Urothelium cell line (cell line): ENCODE results near the gene CXCR6.
A peak's percentile ranks its signal among the peaks of the same experiment; 100 is the strongest.

Source experiments
- DNase-seq: peaks from one replicate; pipeline ENCODE4 v3.0.0; 2011; ENCODE audit warnings: low spot score, mixed read lengths
- FAIRE-seq: peaks from 2 replicates; lab custom pipeline; 2011; peaks lifted over from hg19 to GRCh38; lab: Jason Lieb, UNC

CXCR6 gene

DNA sequence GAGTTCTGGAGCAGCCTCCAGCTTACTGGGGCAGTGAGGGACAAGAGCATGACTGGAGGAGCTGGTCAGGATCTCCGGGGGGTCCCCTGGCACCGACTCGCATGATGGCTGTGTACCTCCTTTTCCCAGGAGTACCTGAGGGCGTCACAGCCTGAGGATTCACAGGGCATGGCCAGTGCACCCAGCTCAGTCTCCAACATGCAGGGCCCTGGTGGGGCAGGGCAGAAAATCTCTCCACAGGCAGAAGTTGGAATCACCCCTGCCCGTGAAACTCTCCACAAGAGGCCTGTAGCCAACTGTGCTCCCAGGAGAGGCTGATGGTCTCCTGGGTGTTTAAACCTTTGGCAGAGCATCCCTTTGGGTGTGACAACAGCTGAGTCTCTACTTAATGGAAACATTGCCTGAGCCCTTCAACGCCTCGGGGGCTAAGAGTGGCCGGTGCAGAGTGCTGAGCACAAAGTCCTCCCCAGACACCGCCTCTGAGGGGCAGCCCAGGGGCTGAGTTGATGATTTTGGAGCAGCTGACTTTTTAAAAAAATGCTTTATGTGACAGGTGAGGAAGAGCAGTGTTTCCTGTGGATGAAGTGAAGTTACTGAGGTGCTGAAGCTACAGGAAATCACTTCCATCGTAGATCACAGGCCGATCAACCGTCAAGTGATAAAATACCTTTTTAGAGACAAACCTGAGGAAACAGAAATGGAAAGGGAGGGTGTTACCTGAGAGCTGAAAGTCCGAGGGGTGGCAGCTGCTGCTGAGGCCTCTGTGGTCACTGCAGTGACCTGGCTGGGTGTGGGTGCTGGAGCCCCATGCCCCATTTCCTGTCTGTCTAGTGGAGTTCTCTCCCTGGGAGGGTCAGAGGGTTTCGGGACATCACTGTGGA, 21.9 kb upstream of the CXCR6 start:
- FAIRE-seq (no peak), DNase-seq (no peak)

- no peak for DNase-seq
- no peak for FAIRE-seq
Observed at GRCh38 chr3:45922039-45922326, 21.3 kb upstream of the CXCR6 start.

DNA sequence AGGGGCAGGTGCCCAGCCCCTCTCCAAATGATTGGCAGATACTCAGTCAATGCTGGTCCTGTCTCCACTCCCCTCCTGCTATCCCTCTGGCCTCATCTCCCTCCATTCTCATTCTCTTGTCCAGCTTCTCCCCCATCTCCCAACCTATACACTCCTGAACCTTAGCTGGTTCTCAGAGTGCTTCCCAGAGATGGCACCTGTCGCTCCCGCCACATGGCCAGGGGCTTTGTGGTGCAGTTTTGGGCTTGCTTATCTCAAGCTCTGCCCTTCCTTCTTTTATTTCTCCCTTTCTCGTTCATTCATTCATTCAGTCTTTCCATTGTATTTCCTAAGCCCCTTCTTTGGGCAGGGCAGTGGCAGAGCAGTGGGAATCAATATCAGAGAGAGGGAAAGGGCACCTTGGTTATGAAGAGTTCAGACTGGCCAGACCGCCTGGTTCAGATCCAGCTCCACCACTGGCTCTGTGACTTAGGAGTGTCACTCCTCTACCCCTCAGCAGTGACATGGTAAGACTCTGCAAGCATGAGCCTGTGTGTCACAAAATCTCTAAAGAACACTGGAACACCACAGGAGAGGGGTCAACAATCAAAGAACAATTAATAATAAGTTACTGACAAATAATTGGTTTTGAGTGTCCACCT, 20.2 kb upstream of the CXCR6 start:
- FAIRE-seq = no peak
- no peak for DNase-seq

DNA sequence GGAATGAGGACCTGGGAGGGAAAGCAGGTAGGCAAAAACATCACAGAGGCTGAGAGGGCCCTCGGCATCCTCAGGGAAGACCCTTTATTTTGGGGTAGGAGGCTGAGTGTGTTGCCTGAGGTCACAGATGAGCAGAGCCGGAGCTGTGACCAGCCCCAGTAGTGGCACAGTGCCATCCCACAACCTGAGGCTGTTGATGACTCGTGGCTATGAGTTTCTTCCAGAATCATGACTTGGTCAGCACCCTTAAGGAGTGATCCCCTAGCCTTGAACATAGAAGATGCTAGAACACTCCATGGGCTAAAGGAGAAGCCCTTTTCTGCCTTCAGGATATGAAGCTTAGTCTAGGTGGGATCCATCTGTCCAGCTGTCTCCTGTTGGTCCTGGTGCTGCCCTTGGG, 19.5 kb upstream of the CXCR6 start:
- DNase-seq (no peak), FAIRE-seq (no peak)

DNA sequence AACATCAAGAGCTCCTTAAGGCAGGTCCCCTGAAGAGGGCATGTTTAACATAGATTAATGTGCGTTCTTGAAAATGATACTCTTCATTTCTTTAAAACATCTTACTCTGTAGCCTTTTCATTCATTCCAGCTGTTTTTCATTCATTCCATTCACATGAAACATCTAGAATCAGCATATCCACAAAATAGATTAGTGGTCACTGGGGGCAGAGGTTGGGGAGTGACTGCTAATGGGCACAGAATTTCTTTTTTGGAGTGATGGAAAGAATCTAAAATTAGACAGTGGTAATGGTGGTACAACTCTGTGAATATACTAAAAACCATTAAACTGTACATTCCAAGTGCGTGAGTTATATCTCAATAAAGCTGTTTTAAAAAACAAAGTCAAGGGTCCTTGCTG, 15.4 kb upstream of the CXCR6 start:
- no peak for DNase-seq
- no peak for FAIRE-seq

GRCh38 chr3:45929042-45929679, 14.1 kb upstream of the CXCR6 start:
- no peak for FAIRE-seq
- peak; percentile 75 for DNase-seq

DNA sequence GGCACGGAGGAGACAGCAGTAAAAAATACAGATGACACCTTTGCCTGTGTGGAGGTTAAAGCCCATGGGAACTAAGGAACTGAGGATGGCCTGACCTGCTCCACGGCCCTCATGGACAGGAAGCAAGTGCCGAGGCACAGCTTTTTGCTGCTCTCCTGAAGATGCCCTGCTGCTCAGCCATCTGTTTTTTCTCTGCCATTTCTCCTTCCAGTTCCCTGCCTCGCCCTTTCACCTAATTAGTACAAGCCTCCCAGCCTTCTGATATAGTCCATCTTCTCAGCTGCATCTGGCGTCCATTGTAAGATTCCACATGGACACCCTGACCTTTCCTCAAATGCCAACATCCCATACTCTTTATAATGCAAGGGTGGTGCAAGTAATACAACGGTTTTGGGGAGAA, 11.8 kb upstream of the CXCR6 start:
- DNase-seq = no peak
- FAIRE-seq = no peak

DNA sequence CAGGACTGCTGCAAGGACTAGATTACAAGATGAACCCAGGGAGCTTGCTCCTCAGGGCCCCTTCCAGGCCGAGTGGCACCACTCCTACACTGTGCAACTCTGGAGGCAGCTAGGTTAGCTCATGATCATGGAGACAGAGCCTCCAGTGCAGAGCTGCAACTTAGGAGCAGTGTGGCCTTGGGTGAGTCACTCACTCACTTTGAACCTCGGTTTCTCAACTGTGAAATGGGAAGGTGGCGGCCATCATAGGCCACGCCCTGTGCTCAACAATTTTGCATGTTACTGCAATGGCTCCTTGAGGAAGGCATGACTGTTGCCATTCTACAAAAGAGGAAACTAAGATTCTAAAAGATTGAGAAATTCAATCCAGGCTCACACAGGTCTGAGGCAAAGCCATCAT, 11.2 kb upstream of the CXCR6 start:
- DNase-seq (no peak), FAIRE-seq (no peak)

- DNase-seq (no peak), FAIRE-seq (no peak)
Observed at GRCh38 chr3:45933591-45933990, 9.7 kb upstream of the CXCR6 start.

- FAIRE-seq = no peak
- DNase-seq = no peak
Observed at GRCh38 chr3:45936261-45936660, 7.0 kb upstream of the CXCR6 start.

- DNase-seq (no peak), FAIRE-seq (no peak)
Observed at GRCh38 chr3:45937206-45938042, 5.8 kb upstream of the CXCR6 start.

DNA sequence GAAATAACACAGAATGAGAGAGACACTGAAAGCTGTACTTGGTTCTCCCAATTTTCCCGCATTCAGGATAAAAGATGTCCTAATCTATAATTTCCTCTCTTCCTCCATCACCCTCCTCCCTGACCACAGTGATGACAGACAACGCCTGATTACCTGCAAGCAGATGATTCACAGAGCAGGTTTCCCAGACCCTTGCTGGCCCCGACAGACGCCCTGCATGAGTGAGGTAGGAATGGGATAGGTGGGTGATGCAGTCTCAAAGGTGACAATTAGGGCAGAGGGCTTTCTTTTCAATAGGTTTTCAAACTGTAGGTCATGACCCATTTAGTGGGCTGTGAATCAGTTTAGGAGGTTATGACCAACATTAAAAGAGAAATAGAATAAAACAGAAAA, 5.2 kb upstream of the CXCR6 start:
- DNase-seq (no peak), FAIRE-seq (no peak)

GRCh38 chr3:45938864-45939263, 4.4 kb upstream of the CXCR6 start:
- FAIRE-seq (peak; percentile 40), DNase-seq (peak; percentile 78)

DNA sequence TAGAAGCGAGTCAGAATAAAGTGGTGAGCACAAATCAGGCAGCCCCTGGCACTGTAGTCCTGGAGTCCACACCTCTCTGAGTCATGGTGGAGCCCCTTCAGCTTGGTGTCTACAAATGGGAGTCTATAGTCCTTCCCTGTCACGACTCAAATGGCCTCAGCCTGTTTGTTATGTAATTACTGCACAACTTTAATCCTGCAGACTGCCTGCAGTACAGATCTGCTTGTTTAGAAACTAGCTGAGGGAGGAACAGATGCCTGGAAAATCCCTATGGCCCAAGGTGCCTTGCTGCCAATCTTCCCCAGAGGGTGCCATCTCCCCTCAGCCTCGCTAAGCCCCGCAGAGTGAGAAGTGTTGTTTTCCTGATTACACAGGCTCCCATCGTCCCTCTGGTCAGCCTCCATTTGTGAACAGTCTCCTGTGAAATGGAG, 3.9 kb upstream of the CXCR6 start:
- DNase-seq = no peak
- FAIRE-seq = no peak

DNA sequence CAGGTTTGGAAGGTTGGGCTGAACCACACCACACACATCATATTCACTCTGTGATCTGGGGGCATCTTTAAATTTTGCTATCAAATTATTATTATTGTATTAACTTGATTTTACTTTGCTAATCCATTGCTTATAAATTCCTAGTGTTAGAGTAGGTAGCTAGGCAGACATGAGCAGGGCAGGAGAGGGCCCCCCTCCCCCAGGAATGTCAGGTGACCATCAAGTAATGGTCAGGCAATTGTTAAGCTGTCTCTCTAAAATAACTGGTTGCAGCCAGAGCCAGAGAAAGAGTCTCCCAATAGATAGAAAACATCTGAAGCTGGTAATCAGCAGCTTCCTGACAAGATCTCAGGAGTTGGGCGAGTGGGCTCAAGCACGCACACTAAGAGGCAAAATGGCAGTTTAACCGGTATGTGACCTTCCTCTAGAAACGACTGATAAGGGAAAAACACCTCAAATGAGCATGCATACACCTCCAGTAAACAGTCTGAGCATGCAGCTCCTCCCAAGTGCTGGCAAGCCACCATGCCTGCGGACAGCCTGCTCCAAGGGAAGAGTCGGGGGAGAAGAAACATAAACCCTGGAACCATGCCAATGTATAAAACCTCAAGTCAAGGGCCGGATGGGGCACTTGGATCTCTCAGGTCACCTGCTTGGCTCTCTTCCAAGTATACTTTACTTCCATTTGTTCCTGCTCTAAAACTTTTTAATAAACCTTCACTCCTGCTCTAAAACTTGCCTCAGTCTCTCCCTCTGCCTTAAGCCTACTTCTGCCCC, 3.1 kb upstream of the CXCR6 start:
- FAIRE-seq (no peak), DNase-seq (no peak)

DNA sequence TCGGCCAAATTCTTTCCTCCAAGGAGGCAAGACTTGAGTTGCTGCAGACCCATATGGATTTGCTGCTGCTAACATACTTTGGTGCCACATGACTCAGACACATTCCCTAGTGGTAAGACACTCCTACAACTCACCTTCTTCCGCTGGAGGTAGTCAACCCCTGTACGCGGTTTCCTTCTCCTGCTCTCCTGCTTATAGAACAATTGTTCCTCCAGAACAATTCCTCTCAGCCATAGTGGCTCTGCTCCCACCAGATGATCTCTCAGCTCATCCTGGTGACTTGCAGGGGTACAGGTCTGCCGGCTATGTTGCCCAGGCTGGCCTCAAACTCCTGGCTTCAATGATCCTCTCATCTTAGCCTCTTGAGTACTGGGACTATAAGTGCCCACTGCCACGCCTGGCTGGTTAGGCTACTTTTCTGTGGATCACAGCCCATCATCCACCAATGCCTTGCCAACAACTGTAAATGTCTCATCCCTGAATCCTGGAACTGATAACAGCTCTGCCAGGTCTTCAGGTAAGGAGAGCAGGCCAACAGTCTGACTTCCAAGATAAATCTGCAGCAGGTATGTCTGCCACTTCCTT, 2.4 kb upstream of the CXCR6 start:
- FAIRE-seq (no peak), DNase-seq (no peak)

DNA sequence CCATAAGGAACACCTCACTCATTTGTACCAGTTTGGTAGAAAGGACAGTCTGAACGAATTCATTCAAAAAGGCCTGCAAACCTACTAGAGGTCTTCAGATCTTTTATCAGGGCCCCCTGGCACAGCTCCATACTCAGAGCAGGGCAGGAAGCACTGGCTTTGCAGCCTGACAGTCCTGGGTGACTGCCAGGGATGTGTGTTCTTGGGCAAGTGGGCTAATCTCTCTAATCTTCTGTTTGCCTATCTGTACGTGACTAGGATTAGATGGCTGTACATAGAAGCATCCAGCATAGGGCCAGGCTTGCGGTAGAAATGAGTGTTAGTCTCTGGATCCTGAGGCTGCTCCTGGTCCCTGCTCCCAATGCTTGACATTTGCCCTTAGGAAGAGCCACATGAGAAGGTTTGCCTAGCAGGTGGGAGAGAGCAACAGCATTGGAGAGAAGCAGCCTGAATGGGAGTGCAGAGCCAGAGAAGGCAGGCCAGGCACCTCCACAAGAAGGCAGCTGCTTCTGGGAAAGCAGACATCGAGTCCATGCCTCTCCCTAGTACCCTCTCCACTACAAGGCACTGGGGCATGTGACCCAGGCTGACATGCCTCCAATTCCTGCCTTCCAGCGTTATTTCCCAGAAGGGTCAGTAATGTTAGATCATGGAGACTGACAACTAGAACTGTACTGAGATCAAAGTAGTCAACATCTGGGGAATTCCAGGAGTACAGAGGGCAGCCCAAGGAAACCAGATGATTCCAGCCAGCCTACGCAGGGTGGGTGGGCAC, 1.0 kb upstream of the CXCR6 start:
- FAIRE-seq (peak; percentile 48), DNase-seq (no peak)

- FAIRE-seq = no peak
Observed at GRCh38 chr3:45944830-45945620, 1.8 kb downstream of the CXCR6 start.

GRCh38 chr3:45946307-45946706, 3.0 kb downstream of the CXCR6 start:
- DNase-seq = no peak
- FAIRE-seq = no peak

More at GRCh38 chr3:45944830-45945620, 1.8 kb downstream of the CXCR6 start:
- no peak for DNase-seq
